Neural cell (in vitro differentiated cells): ENCODE results near the gene GABRG3. TPM values are rescaled to one million over a fixed set of nuclear protein-coding genes. Genes with fewer than 3 reads are reported as not detected.

Source experiments
- H2AFZ ChIP-seq: fragments of 200-600, 300-800 bp; sonication (generic), shearing (Covaris generic); 2 replicates; pipeline ENCODE4 v1.6.0; 2014; ENCODE audit warnings: low read depth, mild to moderate bottlenecking, antibody characterized with exemption, low read length, moderate library complexity
- H3F3A ChIP-seq: fragments of 200-600 bp; shearing (Covaris generic); 2 replicates; pipeline ENCODE4 v1.6.1; 2016; ENCODE audit warnings: mild to moderate bottlenecking, moderate library complexity, mixed read lengths, antibody characterized with exemption, low read length; ENCODE audit not compliant: insufficient read depth, poor library complexity, severe bottlenecking
- H3K27ac ChIP-seq: fragments of 200-600, 300-800 bp; sonication (generic), shearing (Covaris generic); 2 replicates; pipeline ENCODE4 v1.5.1; 2014; ENCODE audit warnings: mild to moderate bottlenecking, low read length, moderate library complexity
- H3K27me3 ChIP-seq: fragments of 300-800, 200-600 bp; sonication (generic), shearing (Covaris generic); 2 replicates; pipeline ENCODE4 v1.6.0; 2014; ENCODE audit warnings: mild to moderate bottlenecking, low read depth, low read length, moderate library complexity; ENCODE audit not compliant: insufficient read depth
- H3K36me3 ChIP-seq: fragments of 300-800, 200-600 bp; sonication (generic), shearing (Covaris generic); 2 replicates; pipeline ENCODE4 v1.5.1; 2014; ENCODE audit warnings: mild to moderate bottlenecking, antibody characterized with exemption, low read length, moderate library complexity; ENCODE audit not compliant: insufficient read depth
- H3K4me2 ChIP-seq: fragments of 300-800, 200-600 bp; sonication (generic), shearing (Covaris generic); 2 replicates; pipeline ENCODE4 v1.6.0; 2014; ENCODE audit warnings: mild to moderate bottlenecking, low read length
- H3K4me3 ChIP-seq: fragments of 300-800, 200-600 bp; sonication (generic), shearing (Covaris generic); 2 replicates; pipeline ENCODE4 v1.5.1; 2014; ENCODE audit warnings: mild to moderate bottlenecking, low read length, moderate library complexity
- H3K79me2 ChIP-seq: fragments of 200-600 bp; shearing (Covaris generic); replicated peaks from 2 replicates; pipeline ENCODE4 v1.6.0; 2014; ENCODE audit warnings: mild to moderate bottlenecking, low read length, moderate library complexity; ENCODE audit not compliant: insufficient read depth
- H3K9ac ChIP-seq: fragments of 300-800, 200-600 bp; sonication (generic), shearing (Covaris generic); 2 replicates; pipeline ENCODE4 v1.6.1; 2016; ENCODE audit warnings: mild to moderate bottlenecking, low read length, mixed read lengths
- H3K9me2 ChIP-seq: fragments of 200-600 bp; shearing (Covaris generic); 2 replicates; pipeline ENCODE4 v1.6.1; 2016; ENCODE audit warnings: mild to moderate bottlenecking, low read length, mixed read lengths; ENCODE audit not compliant: insufficient read depth
- H3K9me3 ChIP-seq: fragments of 200-600, 300-800 bp; sonication (generic), shearing (Covaris generic); 2 replicates; pipeline ENCODE4 v1.6.1; 2016; ENCODE audit warnings: mild to moderate bottlenecking, mixed run types, low read length, moderate library complexity, mixed read lengths
- H4K20me1 ChIP-seq: fragments of 200-600 bp; shearing (Covaris generic); 2 replicates; pipeline ENCODE4 v1.6.1; 2016; ENCODE audit warnings: mild to moderate bottlenecking, mixed run types; ENCODE audit not compliant: insufficient read depth
- CTCF ChIP-seq: fragments of 450-650 bp; IDR thresholded peaks from 2 replicates; pipeline ENCODE4 v1.5.1; 2014; ENCODE audit warnings: antibody characterized with exemption, mild to moderate bottlenecking, moderate library complexity; ENCODE audit not compliant: poor library complexity, severe bottlenecking
- EP300 ChIP-seq: fragments of 450-650 bp; conservative IDR thresholded peaks from 2 replicates; pipeline ENCODE4 v1.6.1; 2014; ENCODE audit warnings: antibody characterized with exemption, mild to moderate bottlenecking, moderate library complexity; ENCODE audit not compliant: poor library complexity, severe bottlenecking
- EZH2 ChIP-seq: fragments of 200-600, 300-800 bp; shearing (Covaris generic), sonication (generic); IDR thresholded peaks from 2 replicates; pipeline ENCODE4 v1.6.1; 2014; ENCODE audit warnings: antibody characterized with exemption, low read length, borderline replicate concordance, mild to moderate bottlenecking; ENCODE audit not compliant: insufficient read depth, poor library complexity, severe bottlenecking
- MXI1 ChIP-seq: fragments of 450-650 bp; conservative IDR thresholded peaks from 2 replicates; pipeline ENCODE4 v1.6.1; 2014; ENCODE audit warnings: antibody characterized with exemption, mild to moderate bottlenecking; ENCODE audit not compliant: poor library complexity, severe bottlenecking
- POLR2AphosphoS5 ChIP-seq: IDR thresholded peaks from 2 replicates; pipeline ENCODE4 v1.6.1; 2012
- RAD21 ChIP-seq: fragments of 450-650 bp; conservative IDR thresholded peaks from 2 replicates; pipeline ENCODE4 v1.6.1; 2014; ENCODE audit warnings: antibody characterized with exemption, mild to moderate bottlenecking, moderate library complexity
- REST ChIP-seq: IDR thresholded peaks from 2 replicates; pipeline ENCODE4 v1.6.1; 2012; ENCODE audit warnings: borderline replicate concordance
- SMC3 ChIP-seq: fragments of 450-650 bp; conservative IDR thresholded peaks from 2 replicates; pipeline ENCODE4 v1.6.1; 2014; ENCODE audit warnings: antibody characterized with exemption, mild to moderate bottlenecking, moderate library complexity; ENCODE audit not compliant: poor library complexity
- TAF1 ChIP-seq: IDR thresholded peaks from 2 replicates; pipeline ENCODE4 v1.6.1; 2012; ENCODE audit warnings: low read depth
- polyA plus RNA-seq: library from polyadenylated mRNA; depleted of rRNA; stranded (reverse); fragments of >200 nt; gene quantifications from 2 replicates; pipeline ENCODE4 v1.2.3, GENCODE V29; 2014

Gene GABRG3
- polyA plus RNA-seq, 1 donor from 2014 or later: 1.2 TPM

GRCh38 chr15:27429577-27429976 lies 458.6 kb downstream of the GABRG3 start:
- Histone ChIP-seq H3K79me2 (no peaks in the 10 kb centered on the region), H3K4me3 (no peak overlapping the region), H3K27me3 (no peaks in the 10 kb centered on the region), H2AFZ (no peak overlapping the region), H4K20me1 (no peaks in the 10 kb centered on the region), H3K9me3 (no peaks in the 10 kb centered on the region), H3K27ac (no peak overlapping the region), H3K4me2 (no peak overlapping the region), H3K9me2 (no peaks in the 10 kb centered on the region), H3K9ac (no peak overlapping the region), H3F3A (no peaks in the 10 kb centered on the region), H3K36me3 (no peaks in the 10 kb centered on the region)
- TF ChIP-seq MXI1: no peak
- TF ChIP-seq EZH2: no peak
- TF ChIP-seq TAF1: no peak
- TF ChIP-seq REST: no peak

- H3K9ac ChIP-seq: no peak overlapping the region
- H3K9me2 ChIP-seq: no peaks in the 10 kb centered on the region
- no peaks in the 10 kb centered on the region for H3F3A ChIP-seq
- no peak overlapping the region for H3K27ac ChIP-seq
- H3K9me3 ChIP-seq: no peaks in the 10 kb centered on the region
- no peak overlapping the region for H3K4me2 ChIP-seq
- no peaks in the 10 kb centered on the region for H3K36me3 ChIP-seq
- H3K4me3 ChIP-seq: no peak overlapping the region
- TF ChIP-seq TAF1: no peak
- TF ChIP-seq EZH2: no peak
- no peaks in the 10 kb centered on the region for H4K20me1 ChIP-seq
- H3K79me2 ChIP-seq: no peaks in the 10 kb centered on the region
- no peak overlapping the region for H2AFZ ChIP-seq
- no peaks in the 10 kb centered on the region for H3K27me3 ChIP-seq
Observed at GRCh38 chr15:27433604-27434003, 462.6 kb downstream of the GABRG3 start.

- H2AFZ ChIP-seq: no peak overlapping the region
- H3K4me3 ChIP-seq: no peak overlapping the region
- H3K79me2 ChIP-seq: no peaks in the 10 kb centered on the region
- no peak for TF ChIP-seq POLR2AphosphoS5
- TF ChIP-seq SMC3: no peak
- no peak for TF ChIP-seq EZH2
- TF ChIP-seq CTCF: no peak
- TF ChIP-seq MXI1: no peak
- TF ChIP-seq EP300: no peak
- no peak for TF ChIP-seq TAF1
- TF ChIP-seq REST: no peak
- no peak for TF ChIP-seq RAD21
- H3K9me2 ChIP-seq: no peaks in the 10 kb centered on the region
- no peaks in the 10 kb centered on the region for H3K36me3 ChIP-seq
- H3K4me2 ChIP-seq: no peak overlapping the region
- H3K27ac ChIP-seq: no peak overlapping the region
- H3K9ac ChIP-seq: no peak overlapping the region
- H3K9me3 ChIP-seq: no peaks in the 10 kb centered on the region
- no peaks in the 10 kb centered on the region for H3F3A ChIP-seq
- no peaks in the 10 kb centered on the region for H3K27me3 ChIP-seq
- H4K20me1 ChIP-seq: no peaks in the 10 kb centered on the region
Observed at GRCh38 chr15:27438403-27439375, 467.7 kb downstream of the GABRG3 start.
